DOHH2 (cell line): ENCODE results near the gene CEP112.

Experiments used
- H3F3A ChIP-seq: fragments of 200-600 bp; sonication (generic), shearing (Covaris generic); 2 replicates; pipeline ENCODE4 v1.6.0; 2016; ENCODE audit warnings: antibody characterized with exemption, mild to moderate bottlenecking; ENCODE audit not compliant: control insufficient read depth, insufficient read depth
- H3K27ac ChIP-seq: fragments of 200-600 bp; sonication (generic); 2 replicates; pipeline ENCODE4 v1.5.1; 2014; ENCODE audit warnings: low read depth, mild to moderate bottlenecking, low read length, moderate library complexity
- H3K27me3 ChIP-seq: fragments of 200-600 bp; sonication (generic); 2 replicates; pipeline ENCODE4 v1.6.1; 2014; ENCODE audit warnings: mild to moderate bottlenecking, low read length, mixed read lengths; ENCODE audit not compliant: control insufficient read depth
- H3K36me3 ChIP-seq: fragments of 200-600 bp; sonication (generic); 2 replicates; pipeline ENCODE4 v1.6.1; 2014; ENCODE audit warnings: mild to moderate bottlenecking, low read length, moderate library complexity, mixed read lengths; ENCODE audit not compliant: control insufficient read depth
- H3K4me1 ChIP-seq: fragments of 200-600 bp; sonication (generic); 2 replicates; pipeline ENCODE4 v1.6.1; 2014; ENCODE audit warnings: mild to moderate bottlenecking, low read length, mixed read lengths; ENCODE audit not compliant: control insufficient read depth
- H3K4me2 ChIP-seq: fragments of 200-600 bp; sonication (generic); 2 replicates; pipeline ENCODE4 v1.6.0; 2014; ENCODE audit warnings: mild to moderate bottlenecking, low read length, moderate library complexity
- H3K4me3 ChIP-seq: fragments of 200-600 bp; sonication (generic); 2 replicates; pipeline ENCODE4 v1.5.1; 2014; ENCODE audit warnings: mild to moderate bottlenecking, low read length, mixed read lengths
- H3K79me2 ChIP-seq: fragments of 200-600 bp; sonication (generic); 2 replicates; pipeline ENCODE4 v1.6.1; 2014; ENCODE audit warnings: mild to moderate bottlenecking, low read length, mixed read lengths; ENCODE audit not compliant: control insufficient read depth
- H3K9me2 ChIP-seq: fragments of 200-600 bp; sonication (generic); replicated peaks from 2 replicates; pipeline ENCODE4 v1.6.1; 2014; ENCODE audit warnings: mild to moderate bottlenecking, low read length, mixed read lengths; ENCODE audit not compliant: control insufficient read depth
- H3K9me3 ChIP-seq: fragments of 200-600 bp; sonication (generic); 2 replicates; pipeline ENCODE4 v1.6.1; 2014; ENCODE audit warnings: antibody characterized with exemption, low read length, mixed read lengths; ENCODE audit not compliant: control insufficient read depth, insufficient read depth
- H4K20me1 ChIP-seq: fragments of 200-600 bp; sonication (generic); 2 replicates; pipeline ENCODE4 v1.6.0; 2014; ENCODE audit warnings: low read depth, mild to moderate bottlenecking, antibody characterized with exemption, low read length, moderate library complexity; ENCODE audit not compliant: control insufficient read depth, insufficient read depth
- EZH2phosphoT487 ChIP-seq: fragments of 200-600 bp; sonication (generic); IDR thresholded peaks from 2 replicates; pipeline ENCODE4 v1.6.1; 2017; ENCODE audit warnings: borderline replicate concordance, mild to moderate bottlenecking, antibody characterized with exemption, low read length, moderate library complexity, mixed read lengths
- TF ChIP-seq, protein P1 (sequence below): fragments of 200-600 bp; sonication (generic); IDR thresholded peaks from one replicate; pipeline ENCODE4 v1.5.1; 2014; ENCODE audit warnings: antibody characterized with exemption, mild to moderate bottlenecking, low read depth, low read length; ENCODE audit not compliant: poor library complexity, severe bottlenecking

The CEP112 gene

DNA sequence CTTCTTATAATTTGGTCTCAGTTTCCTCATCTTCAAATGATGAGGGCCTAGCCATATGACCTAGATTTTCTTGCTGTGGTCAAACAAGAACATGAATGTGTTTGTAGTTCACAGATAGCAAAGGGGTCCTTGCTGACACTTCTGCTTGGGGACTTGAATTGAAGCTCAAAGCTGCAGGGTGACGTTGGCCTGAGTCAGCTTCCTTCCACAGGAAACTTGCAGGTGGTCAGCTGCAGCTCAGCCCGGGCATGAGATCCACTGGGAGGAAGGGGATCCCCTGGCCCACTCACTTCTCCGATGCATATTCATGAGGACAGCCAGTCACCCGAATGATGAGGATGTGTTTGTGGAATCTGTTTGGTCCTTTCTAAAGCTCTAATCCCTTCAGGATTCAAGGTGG, 587.9 kb downstream of the CEP112 start:
- H3K4me2 ChIP-seq: no peak overlapping the region
- no peaks in the 10 kb centered on the region for H3K36me3 ChIP-seq
- H3K9me3 ChIP-seq: no peaks in the 10 kb centered on the region

GRCh38 chr17:65601881-65602280, 590.1 kb downstream of the CEP112 start:
- no peaks in the 10 kb centered on the region for H3K27me3 ChIP-seq

More for the DNA sequence above, 587.9 kb downstream of the CEP112 start:
- Histone ChIP-seq H3K27me3 (no peaks in the 10 kb centered on the region), H3K27ac (no peak overlapping the region), H3K4me3 (no peak overlapping the region), H3K9me2 (no peaks in the 10 kb centered on the region), H3F3A (no peaks in the 10 kb centered on the region), H3K79me2 (no peaks in the 10 kb centered on the region), H3K4me1 (no peaks in the 10 kb centered on the region), H4K20me1 (no peaks in the 10 kb centered on the region)
- TF ChIP-seq EZH2phosphoT487: no peak
- TF ChIP-seq, protein P1, sequence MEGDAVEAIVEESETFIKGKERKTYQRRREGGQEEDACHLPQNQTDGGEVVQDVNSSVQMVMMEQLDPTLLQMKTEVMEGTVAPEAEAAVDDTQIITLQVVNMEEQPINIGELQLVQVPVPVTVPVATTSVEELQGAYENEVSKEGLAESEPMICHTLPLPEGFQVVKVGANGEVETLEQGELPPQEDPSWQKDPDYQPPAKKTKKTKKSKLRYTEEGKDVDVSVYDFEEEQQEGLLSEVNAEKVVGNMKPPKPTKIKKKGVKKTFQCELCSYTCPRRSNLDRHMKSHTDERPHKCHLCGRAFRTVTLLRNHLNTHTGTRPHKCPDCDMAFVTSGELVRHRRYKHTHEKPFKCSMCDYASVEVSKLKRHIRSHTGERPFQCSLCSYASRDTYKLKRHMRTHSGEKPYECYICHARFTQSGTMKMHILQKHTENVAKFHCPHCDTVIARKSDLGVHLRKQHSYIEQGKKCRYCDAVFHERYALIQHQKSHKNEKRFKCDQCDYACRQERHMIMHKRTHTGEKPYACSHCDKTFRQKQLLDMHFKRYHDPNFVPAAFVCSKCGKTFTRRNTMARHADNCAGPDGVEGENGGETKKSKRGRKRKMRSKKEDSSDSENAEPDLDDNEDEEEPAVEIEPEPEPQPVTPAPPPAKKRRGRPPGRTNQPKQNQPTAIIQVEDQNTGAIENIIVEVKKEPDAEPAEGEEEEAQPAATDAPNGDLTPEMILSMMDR: no peak

DNA sequence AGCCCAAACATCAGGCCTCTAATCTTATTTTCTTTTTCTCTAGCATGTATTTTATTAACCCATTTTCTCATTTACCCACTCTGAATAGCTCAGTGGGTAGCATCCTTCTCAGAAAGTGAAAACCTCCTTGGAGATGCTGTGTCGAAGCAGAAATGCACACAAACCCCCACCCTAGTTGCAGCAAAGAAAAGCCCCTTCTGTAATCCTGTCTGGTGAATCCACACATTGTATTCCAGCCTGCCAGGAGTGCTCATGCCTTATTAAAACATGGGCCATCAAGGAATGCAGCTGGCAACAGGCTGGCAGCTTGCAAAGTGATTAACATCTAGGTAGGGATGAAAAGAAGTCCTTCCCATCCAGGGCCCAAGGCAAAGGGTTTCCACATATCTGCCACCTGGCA, 590.8 kb downstream of the CEP112 start:
- Histone ChIP-seq H4K20me1 (no peaks in the 10 kb centered on the region), H3K9me3 (no peaks in the 10 kb centered on the region), H3K27me3 (no peaks in the 10 kb centered on the region), H3K4me2 (no peak overlapping the region), H3K4me3 (no peak overlapping the region), H3K27ac (no peak overlapping the region), H3K4me1 (no peaks in the 10 kb centered on the region), H3K79me2 (no peaks in the 10 kb centered on the region), H3F3A (no peaks in the 10 kb centered on the region), H3K36me3 (no peaks in the 10 kb centered on the region), H3K9me2 (no peaks in the 10 kb centered on the region)
- TF ChIP-seq, protein P1: no peak
- no peak for TF ChIP-seq EZH2phosphoT487

More at GRCh38 chr17:65601881-65602280, 590.1 kb downstream of the CEP112 start:
- Histone ChIP-seq H3K4me3 (no peak overlapping the region), H3F3A (no peaks in the 10 kb centered on the region), H4K20me1 (no peaks in the 10 kb centered on the region), H3K9me2 (no peaks in the 10 kb centered on the region), H3K4me1 (no peaks in the 10 kb centered on the region), H3K36me3 (no peaks in the 10 kb centered on the region), H3K9me3 (no peaks in the 10 kb centered on the region), H3K4me2 (no peak overlapping the region), H3K27ac (no peak overlapping the region), H3K79me2 (no peaks in the 10 kb centered on the region)
- TF ChIP-seq EZH2phosphoT487: no peak
- TF ChIP-seq, protein P1: no peak

- Histone ChIP-seq H3K4me2 (no peak overlapping the region), H3K79me2 (no peaks in the 10 kb centered on the region), H3K9me3 (no peaks in the 10 kb centered on the region), H3K27ac (no peak overlapping the region), H4K20me1 (no peaks in the 10 kb centered on the region), H3K36me3 (no peaks in the 10 kb centered on the region), H3K27me3 (no peaks in the 10 kb centered on the region), H3K4me3 (no peak overlapping the region), H3K4me1 (no peaks in the 10 kb centered on the region), H3F3A (no peaks in the 10 kb centered on the region), H3K9me2 (no peaks in the 10 kb centered on the region)
- no peak for TF ChIP-seq EZH2phosphoT487
- TF ChIP-seq, protein P1: no peak
These were observed 591.4 kb downstream of the CEP112 start for GRCh38 chr17:65600518-65600917.
